ENCODE results near the gene HOXA4.

Gene HOXA4

DNA sequence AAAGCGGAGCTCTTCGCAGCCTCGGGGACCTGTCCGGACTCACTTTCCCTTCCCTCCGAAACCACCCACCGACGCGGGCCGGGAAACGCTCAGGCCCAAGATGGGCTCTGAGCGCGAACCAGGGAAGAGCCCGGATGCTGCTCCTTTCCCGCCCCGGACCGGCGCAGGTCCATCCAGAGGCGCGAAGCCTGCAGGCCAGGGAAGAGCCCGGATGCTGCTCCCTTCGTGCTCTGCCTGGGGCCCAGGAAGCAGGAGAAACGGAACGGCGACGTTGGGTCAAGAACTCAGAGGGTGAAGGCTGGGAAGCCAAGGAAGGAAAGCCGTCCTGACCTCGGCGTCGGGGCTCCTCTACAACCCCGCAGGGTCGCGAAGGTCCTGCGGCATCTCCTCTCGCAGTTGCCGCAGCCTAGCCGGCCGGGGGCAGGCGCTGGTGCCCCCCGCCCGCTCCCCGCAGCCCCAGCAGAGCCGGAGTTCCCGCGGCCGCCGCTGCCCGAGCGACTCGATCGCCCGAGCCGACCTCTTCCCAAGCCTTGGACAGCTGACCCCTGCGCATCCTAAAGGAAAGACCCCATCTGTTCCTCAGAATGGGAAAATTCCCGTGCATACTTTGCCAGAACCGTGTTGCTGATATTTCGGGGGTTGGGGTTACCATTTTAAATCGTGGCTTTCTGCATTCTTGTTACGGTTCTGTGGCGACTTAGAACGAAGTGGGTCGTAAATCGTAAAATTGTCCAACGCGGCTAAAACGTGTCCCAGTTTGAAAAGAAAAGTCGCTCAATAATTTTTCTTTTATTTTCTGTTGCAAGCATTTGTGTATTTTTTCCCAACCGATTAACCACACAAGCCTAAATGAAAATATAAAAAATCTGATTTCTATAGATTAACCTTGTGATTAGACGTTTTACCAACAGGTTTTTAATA lies 42.3 kb downstream of the HOXA4 start:
- DNase-seq: no peak

DNA sequence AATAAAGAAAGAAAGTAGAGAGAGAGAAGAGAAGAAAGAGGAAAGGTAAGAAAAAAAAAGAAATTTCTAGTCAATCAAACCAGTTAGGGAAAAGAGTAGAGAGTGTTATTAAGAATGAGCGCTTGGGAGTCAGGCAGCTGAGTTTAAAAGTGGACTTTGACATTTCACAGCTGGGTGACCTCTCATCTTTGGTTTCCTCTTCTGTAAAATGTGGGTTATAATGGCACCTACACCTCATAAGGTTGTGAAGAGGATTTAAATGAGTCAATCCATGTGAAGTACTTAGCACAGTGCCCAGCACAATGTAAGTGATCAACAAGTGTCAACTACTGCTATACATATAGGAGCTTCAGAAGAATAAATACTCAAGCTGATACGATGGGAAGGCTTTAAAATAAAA lies 46.9 kb downstream of the HOXA4 start:
- DNase-seq: peak; percentile 11

DNA sequence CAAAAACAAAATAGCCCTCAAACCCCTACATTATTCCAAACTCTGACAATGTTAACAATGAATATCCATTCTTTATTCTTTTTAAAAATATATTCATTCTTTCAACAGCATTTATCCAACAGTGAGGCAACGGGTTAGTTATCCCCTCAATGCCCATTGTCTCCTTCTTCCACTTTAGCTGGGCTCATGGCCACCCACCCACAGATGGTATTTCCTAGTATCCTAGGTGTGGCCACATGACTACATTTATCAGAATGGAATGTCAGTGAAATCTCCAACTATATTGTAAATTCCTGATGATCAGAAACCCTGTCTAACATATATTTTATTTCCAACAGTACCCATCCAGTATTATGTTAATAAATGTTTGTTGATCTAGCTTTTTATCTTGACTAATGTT lies 48.4 kb downstream of the HOXA4 start:
- no peak for DNase-seq

- no peak for DNase-seq
These were observed 49.6 kb downstream of the HOXA4 start for GRCh38 chr7:27080844-27081436.

GRCh38 chr7:27079234-27079975 lies 51.2 kb downstream of the HOXA4 start:
- no peak for DNase-seq

- no peak for DNase-seq
These were observed 51.8 kb downstream of the HOXA4 start for GRCh38 chr7:27078616-27079233.

All from DMS79 (cell line).